Nephron progenitor cell (in vitro differentiated cells): ENCODE results near the gene RAP1B.

Source experiments
- DNase-seq: peaks from one replicate; pipeline ENCODE4 v3.0.0; 2021
- H3K27ac Mint-ChIP-seq: 2 replicates; pipeline ENCODE4 v1.8.0; 2021; ENCODE audit warnings: mild to moderate bottlenecking, moderate library complexity, mixed read lengths
- H3K27me3 Mint-ChIP-seq: 2 replicates; pipeline ENCODE4 v1.8.0; 2021; ENCODE audit warnings: mild to moderate bottlenecking, low read depth, mixed read lengths; ENCODE audit not compliant: poor library complexity
- H3K36me3 Mint-ChIP-seq: 2 replicates; pipeline ENCODE4 v1.8.0; 2021; ENCODE audit warnings: low read depth, mixed read lengths
- H3K4me1 Mint-ChIP-seq: 2 replicates; pipeline ENCODE4 v1.8.0; 2021; ENCODE audit warnings: mixed read lengths
- H3K4me3 Mint-ChIP-seq: 2 replicates; pipeline ENCODE4 v1.8.0; 2021; ENCODE audit warnings: mild to moderate bottlenecking, moderate library complexity, mixed read lengths
- H3K9me3 Mint-ChIP-seq: 2 replicates; pipeline ENCODE4 v1.8.0; 2021; ENCODE audit warnings: mild to moderate bottlenecking, moderate library complexity, mixed read lengths
- CTCF ChIP-seq: fragments of 200-600 bp; sonication (generic); IDR thresholded peaks from 2 replicates; pipeline ENCODE4 v1.5.0; 2021; ENCODE audit warnings: antibody characterized with exemption

RAP1B gene

DNA sequence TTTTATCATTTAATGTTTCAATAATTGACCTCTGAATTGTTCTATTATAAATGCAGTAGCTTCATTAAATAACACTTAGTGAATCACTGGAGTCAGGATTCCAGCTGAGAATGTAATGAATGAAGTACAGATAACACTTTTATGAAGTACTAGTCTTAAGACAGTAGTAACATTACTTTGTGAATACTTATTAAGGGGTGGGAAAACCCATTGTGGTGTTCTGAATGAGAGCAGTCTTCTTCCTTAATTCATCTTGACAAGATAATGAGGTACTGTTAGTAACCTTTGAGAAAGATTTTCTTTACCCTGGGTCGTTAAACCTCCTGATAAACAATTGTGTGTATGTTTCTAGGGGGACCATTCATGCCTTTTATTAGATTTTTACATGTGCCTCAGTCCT is 88.8 kb downstream of the RAP1B start:
- Mint-ChIP-seq H3K27me3 (no peaks in the 10 kb centered on the region), H3K27ac (no peak overlapping the region), H3K4me1 (no peaks in the 10 kb centered on the region), H3K4me3 (no peak overlapping the region), H3K36me3 (peaks cover 52% of the 10 kb centered on the region), H3K9me3 (no peaks in the 10 kb centered on the region)
- DNase-seq = no peak
- no peak for TF ChIP-seq CTCF
